WTC11 (cell line): ENCODE data around the gene BICDL1. TPM values are rescaled to one million over a fixed set of nuclear protein-coding genes. Genes with fewer than 3 reads are reported as not detected.

ENCODE experiments used
- ATAC-seq: fragments of 200-7000 bp; cut with Tn5 transposase; 2 replicates; pipeline ENCODE4 v1.10.0; 2021; ENCODE audit warnings: mild to moderate bottlenecking, moderate library complexity
- CTCF ChIA-PET: fragments of 300-600 bp; sonication (Branson Sonifier 250); formaldehyde crosslinking; loops from one replicate; lab custom pipeline; 2021; ENCODE audit warnings: antibody characterized with exemption; lab: Charles Lee
- POLR2A ChIA-PET: fragments of 350-600 bp; sonication (Branson Sonifier 250); formaldehyde crosslinking; loops from one replicate; lab custom pipeline; 2021; ENCODE audit warnings: antibody characterized with exemption; lab: Charles Lee
- DNase-seq: peaks from one replicate; pipeline ENCODE4 v3.0.0; 2021; ENCODE audit warnings: low spot score
- H3K27ac Mint-ChIP-seq: 2 replicates; pipeline ENCODE4 v1.8.0; 2021; ENCODE audit warnings: mixed read lengths
- H3K27me3 Mint-ChIP-seq: 2 replicates; pipeline ENCODE4 v1.8.0; 2021; ENCODE audit warnings: low read depth, mild to moderate bottlenecking, moderate library complexity, mixed read lengths
- H3K36me3 Mint-ChIP-seq: 2 replicates; pipeline ENCODE4 v1.8.0; 2021; ENCODE audit warnings: mixed read lengths
- H3K4me1 Mint-ChIP-seq: 2 replicates; pipeline ENCODE4 v1.8.0; 2022; ENCODE audit warnings: mixed read lengths
- H3K4me3 Mint-ChIP-seq: 2 replicates; pipeline ENCODE4 v1.8.0; 2021; ENCODE audit warnings: mild to moderate bottlenecking, moderate library complexity, mixed read lengths
- H3K9me3 Mint-ChIP-seq: 2 replicates; pipeline ENCODE4 v1.8.0; 2021; ENCODE audit warnings: mixed read lengths
- ARID4B ChIP-seq: sonication (generic); formaldehyde crosslinking; IDR thresholded peaks from 2 replicates; pipeline ENCODE4 v1.8.0; 2023; ENCODE audit warnings: missing genetic modification reagents, mild to moderate bottlenecking, borderline replicate concordance
- CBFB ChIP-seq: sonication (generic); formaldehyde crosslinking; IDR thresholded peaks from 2 replicates; pipeline ENCODE4 v1.8.1; 2022; ENCODE audit warnings: mild to moderate bottlenecking, low read depth, missing genetic modification reagents
- CREM ChIP-seq: sonication (generic); formaldehyde crosslinking; IDR thresholded peaks from 2 replicates; pipeline ENCODE4 v1.8.1; 2022; ENCODE audit warnings: mild to moderate bottlenecking, missing genetic modification reagents, moderate library complexity
- CTCF ChIP-seq: fragments of 200-600 bp; IDR thresholded peaks from 2 replicates; pipeline ENCODE4 v1.8.0; 2022; ENCODE audit warnings: antibody characterized with exemption
- E2F1 ChIP-seq: sonication (generic); formaldehyde crosslinking; IDR thresholded peaks from 2 replicates; pipeline ENCODE4 v1.8.0; 2022; ENCODE audit warnings: mild to moderate bottlenecking, missing genetic modification reagents
- E2F4 ChIP-seq: sonication (generic); formaldehyde crosslinking; IDR thresholded peaks from 2 replicates; pipeline ENCODE4 v1.8.1; 2022; ENCODE audit warnings: low read depth, mild to moderate bottlenecking, moderate library complexity, missing genetic modification reagents, borderline replicate concordance
- ELF4 ChIP-seq: sonication (generic); formaldehyde crosslinking; IDR thresholded peaks from 2 replicates; pipeline ENCODE4 v1.8.1; 2022; ENCODE audit warnings: low read depth, mild to moderate bottlenecking, moderate library complexity, missing genetic modification reagents
- ERG ChIP-seq: fragments of 250-450 bp; sonication (Bioruptor Pico); IDR thresholded peaks from 2 replicates; pipeline ENCODE4 v1.8.0; 2021; ENCODE audit warnings: mild to moderate bottlenecking
- FOXK1 ChIP-seq: sonication (generic); formaldehyde crosslinking; IDR thresholded peaks from 2 replicates; pipeline ENCODE4 v1.8.0; 2022; ENCODE audit warnings: mild to moderate bottlenecking, moderate library complexity, missing genetic modification reagents
- GABPB1 ChIP-seq: sonication (generic); formaldehyde crosslinking; IDR thresholded peaks from 2 replicates; pipeline ENCODE4 v1.8.1; 2023; ENCODE audit warnings: mild to moderate bottlenecking, missing genetic modification reagents
- HMGXB4 ChIP-seq: sonication (generic); formaldehyde crosslinking; IDR thresholded peaks from 2 replicates; pipeline ENCODE4 v1.8.1; 2023; ENCODE audit warnings: mild to moderate bottlenecking, moderate library complexity, missing genetic modification reagents
- JUN ChIP-seq: sonication (generic); formaldehyde crosslinking; IDR thresholded peaks from 2 replicates; pipeline ENCODE4 v1.8.0; 2023; ENCODE audit warnings: mild to moderate bottlenecking, missing genetic modification reagents
- MAX ChIP-seq: sonication (generic); formaldehyde crosslinking; IDR thresholded peaks from 2 replicates; pipeline ENCODE4 v1.8.0; 2022; ENCODE audit warnings: mild to moderate bottlenecking, missing genetic modification reagents
- NFYB ChIP-seq: sonication (generic); formaldehyde crosslinking; conservative IDR thresholded peaks from 2 replicates; pipeline ENCODE4 v1.8.0; 2022; ENCODE audit warnings: low read depth, missing genetic modification reagents
- NR1H2 ChIP-seq: sonication (generic); formaldehyde crosslinking; IDR thresholded peaks from 2 replicates; pipeline ENCODE4 v1.9.0; 2021; ENCODE audit warnings: mild to moderate bottlenecking, moderate library complexity, missing genetic modification reagents
- RELA ChIP-seq: sonication (generic); formaldehyde crosslinking; IDR thresholded peaks from 2 replicates; pipeline ENCODE4 v1.8.1; 2022; ENCODE audit warnings: missing genetic modification reagents, mild to moderate bottlenecking, borderline replicate concordance
- TCF7 ChIP-seq: sonication (generic); formaldehyde crosslinking; IDR thresholded peaks from 2 replicates; pipeline ENCODE4 v1.8.0; 2022; ENCODE audit warnings: mild to moderate bottlenecking, low read depth, missing genetic modification reagents, moderate library complexity
- TEAD1 ChIP-seq: sonication (generic); formaldehyde crosslinking; IDR thresholded peaks from 2 replicates; pipeline ENCODE4 v1.8.0; 2022; ENCODE audit warnings: mild to moderate bottlenecking, missing genetic modification reagents
- ZNF138 ChIP-seq: sonication (generic); formaldehyde crosslinking; conservative IDR thresholded peaks from 2 replicates; pipeline ENCODE4 v1.8.1; 2022; ENCODE audit warnings: mild to moderate bottlenecking, moderate library complexity, missing genetic modification reagents
- ZNF219 ChIP-seq: sonication (generic); formaldehyde crosslinking; IDR thresholded peaks from 2 replicates; pipeline ENCODE4 v1.8.0; 2023; ENCODE audit warnings: missing genetic modification reagents, mild to moderate bottlenecking, borderline replicate concordance
- ZNF232 ChIP-seq: sonication (generic); formaldehyde crosslinking; IDR thresholded peaks from 2 replicates; pipeline ENCODE4 v1.8.0; 2022; ENCODE audit warnings: mild to moderate bottlenecking, missing genetic modification reagents
- ZNF423 ChIP-seq: fragments of 250-450 bp; sonication (Bioruptor Pico); IDR thresholded peaks from 2 replicates; pipeline ENCODE4 v2.1.2; 2022; ENCODE audit warnings: mild to moderate bottlenecking, moderate library complexity
- ZSCAN18 ChIP-seq: fragments of 250-450 bp; sonication (Bioruptor Pico); IDR thresholded peaks from 2 replicates; pipeline ENCODE4 v2.1.2; 2022; ENCODE audit warnings: mild to moderate bottlenecking, moderate library complexity
- total RNA-seq: library from RNA; stranded (reverse); gene quantifications from 3 replicates; pipeline ENCODE4 v1.2.3, GENCODE V29; 2021

The BICDL1 gene
- total RNA-seq, 1 experiment from 2014 or later = 23.1 TPM

- Mint-ChIP-seq H3K27me3 (peaks cover 18% of the 10 kb centered on the region), H3K36me3 (peaks cover 5% of the 10 kb centered on the region), H3K4me3 (peak overlapping the region; percentile 68), H3K27ac (no peak overlapping the region), H3K9me3 (no peaks in the 10 kb centered on the region), H3K4me1 (peaks cover 26% of the 10 kb centered on the region)
- DNase-seq = peak; percentile 87
- POLR2A ChIA-PET = interaction anchor here (0.6 to 1.5 kb wide), 6 partner anchors 96 to 206 kb away, joined by 3 to 9 read pairs (median 4); no protein-coding TSS in a partner anchor
- ATAC-seq = peak; percentile 18
- CTCF ChIA-PET = interaction anchor here (0.6 to 2.6 kb wide), 11 partner anchors 17 to 324 kb away, joined by 3 to 22 read pairs (median 4); partner anchors contain the start of gene CIT
- peak; percentile 61 for TF ChIP-seq GABPB1
- TF ChIP-seq MAX (CRISPR knock-in tag) = peak; percentile 44; the same call in 1 of the 2 replicates
- peak; percentile 90 for TF ChIP-seq TCF7 (CRISPR knock-in tag)
- no peak for TF ChIP-seq HMGXB4 (CRISPR knock-in tag)
- no peak for TF ChIP-seq ERG
- peak; percentile 35; the same call in 1 of the 2 replicates for TF ChIP-seq NFYB
- peak; percentile 80; the same call in 1 of the 2 replicates for TF ChIP-seq ELF4
- peak; percentile 89 for TF ChIP-seq JUN
- TF ChIP-seq E2F4 (CRISPR knock-in tag) = peak; percentile 85; the same call in 1 of the 2 replicates
- 0 out of 2 replicates have a peak, but pooled peaks have one; percentile 85 for TF ChIP-seq ZNF232 (CRISPR knock-in tag)
- TF ChIP-seq ARID4B (CRISPR knock-in tag) = peak; percentile 98
- no peak for TF ChIP-seq ZNF423 (CRISPR knock-in tag)
- TF ChIP-seq ZNF138 (CRISPR knock-in tag) = no peak
- TF ChIP-seq ZSCAN18 (CRISPR knock-in tag) = no peak
- TF ChIP-seq NR1H2 (CRISPR knock-in tag) = no peak
- TF ChIP-seq CTCF = no peak
- TF ChIP-seq TEAD1 (CRISPR knock-in tag) = peak; percentile 91
- peak; percentile 87; the same call in 1 of the 2 replicates for TF ChIP-seq CBFB (CRISPR knock-in tag)
- peak; percentile 80 for TF ChIP-seq FOXK1 (CRISPR knock-in tag)
- TF ChIP-seq ZNF219 (CRISPR knock-in tag) = peak; percentile 93
- TF ChIP-seq E2F1 (CRISPR knock-in tag) = 0 out of 2 replicates have a peak, but pooled peaks have one; percentile 28
- TF ChIP-seq RELA = peak; percentile 81; the same call in 1 of the 2 replicates
- peak; percentile 26; the same call in 1 of the 2 replicates for TF ChIP-seq CREM
Observed at GRCh38 chr12:119989731-119990381, 820 bp downstream of the BICDL1 start.
